Vagina (tissue), 2 donors: ENCODE data around the gene TTC16. TPM values are rescaled to one million over a fixed set of nuclear protein-coding genes. Genes with fewer than 3 reads are reported as not detected.

Experiments used
- DNase-seq, 2 donors: peaks; one replicate each; pipeline ENCODE4 v3.0.0-alpha.2; 2017; ENCODE audit errors: extremely low spot score in 2 of 2
- H3K27ac ChIP-seq: fragments of 200-600 bp; sonication (generic); one replicate; pipeline ENCODE4 v1.5.1; 2019
- H3K27me3 ChIP-seq: fragments of 200-600 bp; sonication (generic); one replicate; pipeline ENCODE4 v1.5.1; 2019
- H3K36me3 ChIP-seq, 2 donors: fragments of 200-600 bp; sonication (generic); one replicate each; pipeline ENCODE4 v1.5.1; 2017 to 2019
- H3K4me1 ChIP-seq: fragments of 200-600 bp; sonication (generic); one replicate; pipeline ENCODE4 v1.5.1; 2019
- H3K4me3 ChIP-seq, 2 donors: fragments of 200-600 bp; sonication (generic); 1 replicate in 1 of 2; 2 replicates in 1 of 2; pipeline ENCODE4 v1.5.1; 2016 to 2019
- H3K9me3 ChIP-seq: fragments of 200-600 bp; sonication (generic); one replicate; pipeline ENCODE4 v1.5.1; 2019
- CTCF ChIP-seq, 3 experiments: fragments of 450-650 bp in 2 of 3; fragments of 200-600 bp in 1 of 3; sonication (generic) in 1 of 3; IDR thresholded peaks; one replicate each; pipeline ENCODE4 v1.5.1; 2017 to 2019; ENCODE audit warnings: antibody characterized with exemption in 3 of 3, mild to moderate bottlenecking in 2 of 3, moderate library complexity in 2 of 3
- POLR2A ChIP-seq, 2 donors: fragments of 450-650 bp; IDR thresholded peaks; one replicate each; pipeline ENCODE4 v1.6.1; 2017; ENCODE audit warnings: antibody characterized with exemption in 2 of 2, mild to moderate bottlenecking in 2 of 2, moderate library complexity in 2 of 2
- POLR2AphosphoS5 ChIP-seq, 2 donors: sonication (generic); formaldehyde crosslinking; IDR thresholded peaks; one replicate each; pipeline ENCODE4 v1.9.0; 2017; ENCODE audit warnings: antibody characterized with exemption in 2 of 2, mild to moderate bottlenecking in 2 of 2, low read depth in 1 of 2; ENCODE audit not compliant: insufficient read depth in 1 of 2
- intact Hi-C: fragments of 100-400 bp; cut with DNase I; formaldehyde crosslinking; loops from one replicate; pipeline ENCODE4 v1.15.1; 2023
- total RNA-seq: library from RNA; depleted of rRNA; stranded (reverse); fragments of >200 nt; gene quantifications from one replicate; pipeline ENCODE4 v1.2.3, GENCODE V29; 2016

TTC16 gene
- total RNA-seq, 1 donor from 2014 or later = 0.25 TPM

DNA sequence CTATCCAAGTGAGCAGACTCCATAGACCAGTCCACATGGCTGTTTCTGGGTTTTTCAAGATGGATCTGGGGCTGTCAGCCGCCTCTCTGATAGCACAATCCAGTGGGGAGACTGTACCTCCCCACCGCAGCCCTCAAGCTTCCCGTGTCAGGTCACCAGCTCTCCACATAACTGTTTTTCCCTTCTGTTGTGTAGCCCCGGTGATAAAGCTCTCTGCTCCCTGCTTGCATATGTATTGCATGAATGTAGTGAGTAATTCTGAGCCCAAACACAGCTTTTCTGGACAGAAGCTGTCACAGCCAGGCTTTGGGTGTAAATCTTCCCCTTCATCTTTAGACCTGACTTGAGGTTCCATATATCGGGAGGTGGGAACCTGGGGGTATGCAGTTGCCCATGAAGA lies 32.2 kb upstream of the TTC16 start:
- intact Hi-C loops = no loop called here
- no peak for DNase-seq
- no peaks in the 10 kb centered on the region for H3K9me3 ChIP-seq
- no peaks in the 10 kb centered on the region for H3K27me3 ChIP-seq
- H3K27ac ChIP-seq = no peak overlapping the region
- no peak for TF ChIP-seq CTCF (IDR thresholded peaks at IDR 0.05)
- TF ChIP-seq POLR2AphosphoS5 (IDR thresholded peaks at IDR 0.05; ENCODE audit: insufficient read depth in 1 of 2, low read depth in 1 of 2) = no peak
- TF ChIP-seq POLR2A (IDR thresholded peaks at IDR 0.05) = no peak
- no peaks in the 10 kb centered on the region for H3K4me1 ChIP-seq
- H3K4me3 ChIP-seq = no peak overlapping the region
- peaks cover 0 to 59% of the 10 kb centered on the region in 2 donors for H3K36me3 ChIP-seq

- Histone ChIP-seq H3K27ac (no peak overlapping the region), H3K4me1 (no peaks in the 10 kb centered on the region), H3K36me3 (peaks cover 0 to 53% of the 10 kb centered on the region in 2 donors), H3K4me3 (no peak overlapping the region), H3K27me3 (no peaks in the 10 kb centered on the region), H3K9me3 (no peaks in the 10 kb centered on the region)
- no peak for TF ChIP-seq POLR2AphosphoS5 (IDR thresholded peaks at IDR 0.05; ENCODE audit: insufficient read depth in 1 of 2, low read depth in 1 of 2)
- TF ChIP-seq CTCF (IDR thresholded peaks at IDR 0.05) = no peak
- no peak for TF ChIP-seq POLR2A (IDR thresholded peaks at IDR 0.05)
- intact Hi-C loops = no loop called here
- no peak for DNase-seq
Measured at GRCh38 chr9:127684576-127684975, 31.3 kb upstream of the TTC16 start.

- Histone ChIP-seq H3K27me3 (no peaks in the 10 kb centered on the region), H3K9me3 (no peaks in the 10 kb centered on the region), H3K4me1 (no peaks in the 10 kb centered on the region), H3K36me3 (peaks cover 0 to 41% of the 10 kb centered on the region in 2 donors), H3K27ac (no peak overlapping the region), H3K4me3 (no peak overlapping the region)
- no peak for DNase-seq
- TF ChIP-seq POLR2A (IDR thresholded peaks at IDR 0.05) = no peak
- TF ChIP-seq POLR2AphosphoS5 (IDR thresholded peaks at IDR 0.05; ENCODE audit: insufficient read depth in 1 of 2, low read depth in 1 of 2) = no peak
- TF ChIP-seq CTCF (IDR thresholded peaks at IDR 0.05) = no peak
- intact Hi-C loops = no loop called here
Measured at GRCh38 chr9:127686461-127687393, 29.2 kb upstream of the TTC16 start.

DNA sequence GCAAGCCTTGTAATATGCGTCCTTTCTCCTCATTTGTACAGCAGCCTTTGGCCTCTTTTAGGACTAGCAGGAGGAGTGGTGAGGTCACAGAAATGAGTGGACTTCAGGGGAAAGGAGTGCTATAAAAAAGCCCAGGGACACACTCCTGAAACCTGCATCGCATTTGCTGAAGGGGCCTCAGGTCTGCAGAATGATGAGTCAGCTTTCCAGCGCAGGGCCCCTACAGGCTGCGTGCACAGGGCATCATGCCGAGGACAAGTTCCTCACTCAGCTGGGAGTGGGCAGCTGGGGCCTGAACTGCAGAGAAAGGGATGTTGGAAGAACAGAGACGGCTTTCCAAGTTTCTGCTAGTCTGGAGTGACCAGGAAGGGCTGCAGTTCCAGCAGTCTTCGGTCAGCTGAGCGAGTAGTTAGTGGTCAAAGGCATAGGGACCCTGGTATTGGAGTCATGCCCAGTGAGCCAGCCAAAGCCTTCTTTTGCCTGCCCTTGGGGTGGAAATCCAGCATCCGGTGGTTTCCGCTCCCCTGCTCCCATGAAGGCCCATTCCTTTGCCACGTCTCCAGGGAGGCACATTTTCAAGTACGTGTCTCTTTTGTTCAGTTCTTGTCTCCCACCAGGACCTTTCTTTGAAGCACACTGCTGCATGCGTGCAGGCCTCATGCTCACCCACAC lies 26.4 kb upstream of the TTC16 start:
- Histone ChIP-seq H3K9me3 (no peaks in the 10 kb centered on the region), H3K27me3 (no peaks in the 10 kb centered on the region), H3K36me3 (peaks cover 0 to 24% of the 10 kb centered on the region in 2 donors), H3K27ac (no peak overlapping the region), H3K4me3 (no peak overlapping the region), H3K4me1 (no peaks in the 10 kb centered on the region)
- DNase-seq = no peak
- intact Hi-C loops = no loop called here
- TF ChIP-seq CTCF (IDR thresholded peaks at IDR 0.05) = no peak
- TF ChIP-seq POLR2AphosphoS5 (IDR thresholded peaks at IDR 0.05; ENCODE audit: insufficient read depth in 1 of 2, low read depth in 1 of 2) = no peak
- no peak for TF ChIP-seq POLR2A (IDR thresholded peaks at IDR 0.05)
